ENCODE results near the gene SEC14L3.

GRCh38 chr22:30492144-30492543 lies 20.3 kb upstream of the SEC14L3 start:
- TF ChIP-seq SUZ12 (IDR thresholded peaks at IDR 0.05; ENCODE audit: extremely low read depth, insufficient read depth, insufficient read length) (no peak), YY1 (IDR thresholded peaks at IDR 0.05; ENCODE audit: insufficient read depth, insufficient read length) (no peak)
